NCI-H1417 (cell line): ENCODE results near the gene ARHGEF35.
"Not testable (repeated sequence)": the region's sequence is repeated elsewhere in the genome, so short reads cannot be mapped to it uniquely, and the experiment has no call there.

ENCODE experiments used
- DNase-seq, 3 experiments: peaks; one replicate each; lab custom pipeline; 2025; lab: John Stamatoyannopoulos, UW

The ARHGEF35 gene

DNA sequence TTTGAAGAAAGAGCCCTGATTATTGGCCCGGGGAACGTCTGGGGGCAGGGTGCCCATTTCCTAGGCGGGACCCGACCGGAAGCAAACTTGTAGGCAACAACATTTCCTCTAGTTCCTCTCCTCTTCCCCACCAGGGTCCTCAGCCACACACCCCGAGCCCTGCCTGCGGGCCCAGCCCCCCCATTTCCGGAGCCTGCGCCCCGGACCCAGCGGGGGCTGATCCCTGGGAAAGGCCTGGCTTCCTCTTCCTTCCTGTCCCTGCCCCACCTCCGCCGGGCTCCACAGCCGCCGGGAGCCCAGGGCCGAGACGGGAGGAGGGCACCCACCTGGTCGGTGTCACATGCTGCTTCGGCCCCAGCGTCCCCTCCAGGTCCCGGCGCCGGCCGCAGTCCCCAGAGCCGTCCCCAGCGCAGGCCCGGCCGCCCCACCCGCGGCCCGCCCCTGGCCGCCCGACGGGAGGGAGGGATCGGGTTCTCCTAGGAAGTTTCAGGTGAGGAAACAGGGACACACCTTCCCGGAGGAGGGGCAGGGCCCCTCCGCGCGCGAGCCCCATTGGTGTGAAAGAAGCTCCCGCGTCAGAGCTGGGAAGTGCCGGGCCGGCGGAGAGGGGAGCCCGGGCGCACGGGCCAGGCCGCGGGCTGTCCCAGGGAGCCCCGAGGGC lies at the start of gene ARHGEF35:
ARHGEF35 (minus strand) TSS at position 622 of the 661 bp plus-strand sequence. CDS start 7,450 bp downstream, outside the sequence.
- not testable (repeated sequence) for DNase-seq

DNA sequence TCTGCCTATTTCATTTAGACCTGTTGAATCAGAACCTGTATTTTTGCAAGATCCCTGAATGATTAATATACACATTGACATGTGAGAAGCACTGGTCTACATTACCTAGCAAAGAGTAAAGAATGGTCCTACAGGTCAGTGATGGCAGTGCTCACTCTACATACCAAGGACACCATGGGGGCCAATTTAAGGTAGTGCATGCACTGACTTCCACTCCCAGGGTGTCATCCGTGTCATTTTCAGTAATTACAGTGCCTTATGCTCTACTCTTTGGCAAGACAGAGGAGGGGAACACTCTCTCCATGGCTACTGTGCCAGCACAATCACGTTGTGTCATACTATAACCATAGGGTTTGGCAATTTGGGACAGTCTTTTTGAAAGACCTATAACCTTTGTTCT lies 49.7 kb upstream of the ARHGEF35 start:
- DNase-seq, result not testable (repeated sequence)

DNA sequence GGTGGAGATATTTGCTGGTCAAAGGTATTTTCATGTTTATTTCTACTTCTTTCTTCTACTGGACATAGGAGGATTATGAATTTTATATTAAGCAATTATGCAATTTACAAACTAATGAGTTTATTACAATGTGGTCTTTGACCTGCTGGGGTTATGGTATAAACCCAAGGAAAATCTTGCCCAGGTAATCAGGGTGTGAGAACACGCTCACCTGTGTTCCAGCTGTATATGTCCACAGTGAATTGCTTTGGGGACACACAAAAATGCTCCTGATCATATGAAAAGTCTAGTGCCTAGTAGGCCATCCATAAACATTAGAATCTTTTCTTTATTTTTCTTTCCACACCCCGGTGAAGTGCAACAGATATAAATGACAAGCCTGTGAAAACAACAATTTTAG lies 43.7 kb upstream of the ARHGEF35 start, which contains the start of gene OR2A42:
OR2A42 (minus strand) TSS at position 241 of the 400 bp plus-strand sequence. CDS start 6,762 bp downstream, outside the sequence.
- not testable (repeated sequence) for DNase-seq

DNA sequence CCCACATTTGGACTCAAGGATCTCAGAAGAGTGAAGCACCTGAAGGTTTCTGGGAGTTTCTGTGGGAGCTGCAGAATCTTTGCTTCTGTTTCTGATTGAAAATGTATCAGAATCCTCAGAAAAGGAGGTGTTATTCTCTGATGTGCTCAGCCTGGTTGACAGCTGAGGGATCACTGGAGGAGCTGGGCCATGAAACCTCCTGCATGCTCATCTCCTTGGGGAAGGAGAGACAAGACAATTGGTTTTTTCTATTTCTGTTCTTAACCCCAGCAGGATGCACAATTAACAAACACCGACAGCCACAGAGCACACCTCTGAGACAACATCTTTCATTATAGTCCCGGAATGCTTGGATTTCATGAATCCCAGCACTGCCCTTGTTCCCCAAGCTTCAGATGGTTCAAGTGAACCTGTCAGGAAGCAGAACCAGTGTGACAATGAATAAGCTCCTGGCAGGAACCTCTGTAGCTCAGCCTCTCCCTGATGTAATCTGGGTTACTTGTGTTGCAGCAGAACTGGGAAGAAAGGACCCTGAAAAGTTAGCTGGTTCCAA lies 43.0 kb upstream of the ARHGEF35 start:
- DNase-seq, result not testable (repeated sequence)

DNA sequence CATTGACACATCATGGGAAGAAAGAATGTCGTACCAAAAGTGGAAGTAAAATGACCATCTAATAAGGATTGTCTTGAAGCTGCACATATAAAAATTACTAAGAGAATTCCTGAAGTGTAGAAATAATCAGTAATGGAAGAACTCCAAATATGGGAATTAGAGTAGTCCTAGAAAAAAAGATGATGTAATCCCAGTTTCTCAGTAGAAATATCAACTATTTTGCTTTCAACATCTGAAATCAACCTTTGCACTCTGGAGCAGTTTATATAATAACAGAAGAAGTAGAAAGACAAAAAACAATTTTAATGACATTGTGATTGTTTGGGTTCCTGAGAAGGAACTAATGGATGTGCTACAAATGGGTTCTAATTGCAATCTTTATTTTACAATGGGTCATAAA lies 37.4 kb upstream of the ARHGEF35 start:
- not testable (repeated sequence) for DNase-seq

DNA sequence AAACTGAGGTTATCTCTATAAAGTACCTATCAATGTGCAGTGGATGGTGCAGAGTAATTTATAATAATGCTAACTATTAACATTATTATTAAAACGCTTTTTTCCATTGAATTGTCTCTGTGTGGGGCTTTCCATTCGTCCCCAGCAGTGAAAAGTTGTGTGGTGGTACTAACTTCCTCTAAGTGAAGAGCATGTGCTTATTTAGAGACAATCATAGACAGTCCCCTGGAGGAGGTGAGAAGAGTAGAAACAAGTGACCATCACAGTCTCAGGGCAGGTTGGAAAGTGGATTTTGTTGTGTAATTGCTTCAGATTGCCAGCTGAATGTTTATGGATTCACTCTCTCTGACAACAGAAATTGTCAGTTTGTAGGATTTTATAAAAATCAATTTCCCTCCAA lies 35.4 kb upstream of the ARHGEF35 start:
- DNase-seq, result not testable (repeated sequence)

DNA sequence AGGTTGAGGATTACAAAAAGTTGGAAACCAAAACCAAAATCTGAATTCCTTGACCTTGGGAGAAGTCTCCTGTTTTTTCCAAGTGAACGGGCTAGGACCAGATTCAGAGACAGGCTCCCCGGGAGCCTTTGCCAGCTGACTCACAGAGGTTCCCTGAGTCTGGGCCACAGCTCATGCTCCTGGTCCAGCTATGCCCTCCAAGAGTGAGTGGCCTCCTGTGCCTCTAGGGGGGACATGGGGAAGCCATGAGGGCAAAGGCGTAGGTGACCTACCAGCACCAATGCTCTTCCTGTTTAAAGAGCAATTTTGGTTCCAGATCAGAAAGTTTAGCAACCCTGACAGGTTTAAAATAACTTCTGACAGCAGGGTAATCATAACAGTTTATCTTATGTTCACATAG lies 33.2 kb upstream of the ARHGEF35 start:
- DNase-seq, result not testable (repeated sequence)

DNA sequence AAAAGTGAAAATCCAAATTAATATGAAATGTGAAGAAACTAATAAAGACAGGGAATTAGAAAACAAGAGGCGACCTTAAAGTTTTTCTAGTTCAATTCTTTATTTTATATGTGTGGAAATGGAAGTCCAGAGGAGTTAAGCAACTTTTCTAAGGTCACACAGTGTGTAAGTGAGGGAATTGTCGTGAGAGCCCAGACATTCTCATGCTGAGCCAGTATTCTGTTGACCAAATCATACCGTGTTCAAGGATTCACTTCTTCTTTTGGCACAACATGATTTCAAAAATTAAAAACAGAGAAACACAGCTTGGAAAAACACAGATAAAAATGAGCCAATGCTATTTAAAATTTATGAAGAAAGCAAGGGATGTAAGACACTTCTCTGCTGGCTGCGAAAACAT lies 31.2 kb upstream of the ARHGEF35 start:
- DNase-seq, result not testable (repeated sequence)

DNA sequence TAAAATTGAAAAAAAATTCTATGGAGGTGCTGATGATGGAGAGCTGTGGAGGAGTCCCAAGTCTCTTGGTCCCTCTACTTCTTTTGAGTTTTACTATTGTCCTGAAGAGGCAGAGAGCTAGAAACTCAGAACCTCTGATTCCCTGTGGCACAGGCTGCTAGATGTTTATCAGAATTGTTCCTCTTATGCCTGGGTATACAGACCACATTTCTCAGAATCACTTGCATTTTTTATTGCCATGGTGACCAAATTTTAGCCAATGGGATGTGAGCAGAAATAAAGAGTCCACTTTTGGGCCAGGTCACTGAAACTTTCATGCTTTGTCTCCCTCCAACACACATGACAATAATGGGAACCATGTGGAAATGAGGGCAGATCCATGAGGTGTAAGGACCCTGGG lies 28.0 kb upstream of the ARHGEF35 start:
- DNase-seq, result not testable (repeated sequence)

DNA sequence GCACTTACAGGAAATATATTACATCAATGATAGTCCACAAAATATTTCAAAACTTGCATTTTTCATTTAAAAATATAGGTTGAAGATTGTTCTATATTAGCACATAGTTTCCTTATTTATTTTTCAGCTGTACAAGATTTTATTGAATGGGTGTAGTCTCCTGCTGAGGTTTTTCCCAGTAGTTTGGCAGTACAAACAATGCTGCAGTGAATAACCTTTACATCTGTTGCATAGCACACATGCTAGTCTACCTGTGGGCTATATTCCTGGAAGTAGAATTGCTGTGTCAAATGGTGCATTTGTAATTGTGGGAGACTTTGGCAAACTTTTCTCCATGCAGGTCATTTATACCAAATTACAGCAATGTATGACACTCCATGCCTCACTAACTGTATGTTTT lies 24.9 kb upstream of the ARHGEF35 start:
- not testable (repeated sequence) for DNase-seq

DNA sequence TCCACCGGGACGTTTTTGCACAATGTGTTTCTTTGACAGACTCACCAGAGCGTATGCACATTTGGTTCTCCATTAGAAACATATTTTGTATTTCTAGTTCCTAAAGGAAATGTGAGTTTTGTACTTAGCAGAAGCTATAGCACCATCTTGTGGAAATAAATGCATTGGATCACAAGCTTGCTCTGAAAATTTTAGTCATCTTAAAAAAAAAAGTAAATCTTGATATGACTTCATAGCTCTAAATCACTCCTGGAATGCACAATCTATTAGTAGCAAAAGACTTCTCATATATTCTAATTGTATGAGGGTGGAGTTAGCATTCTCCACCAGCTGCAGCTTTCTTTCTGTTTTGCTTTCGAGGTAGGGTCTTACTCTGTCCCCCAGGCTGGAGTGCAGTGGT lies 23.5 kb upstream of the ARHGEF35 start:
- not testable (repeated sequence) for DNase-seq

DNA sequence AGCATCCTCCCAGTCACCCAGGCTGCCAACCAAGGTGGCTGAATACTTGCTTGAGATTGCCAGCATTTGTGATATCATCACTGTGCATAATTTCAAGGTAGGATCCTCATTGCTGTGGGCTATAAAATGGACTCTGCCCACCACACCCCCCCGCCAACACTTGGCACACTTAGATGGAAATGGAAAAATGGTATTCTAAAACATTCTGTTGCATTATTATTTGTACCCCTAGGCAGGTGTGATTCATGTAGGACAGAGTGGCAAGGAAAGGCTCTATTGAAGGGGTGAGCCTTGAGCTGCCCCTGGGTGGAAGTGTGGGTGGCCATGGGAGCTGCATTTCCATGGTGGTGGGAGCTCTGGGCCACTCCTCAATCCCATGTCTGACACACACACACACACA lies 22.9 kb upstream of the ARHGEF35 start:
- DNase-seq, result not testable (repeated sequence)

DNA sequence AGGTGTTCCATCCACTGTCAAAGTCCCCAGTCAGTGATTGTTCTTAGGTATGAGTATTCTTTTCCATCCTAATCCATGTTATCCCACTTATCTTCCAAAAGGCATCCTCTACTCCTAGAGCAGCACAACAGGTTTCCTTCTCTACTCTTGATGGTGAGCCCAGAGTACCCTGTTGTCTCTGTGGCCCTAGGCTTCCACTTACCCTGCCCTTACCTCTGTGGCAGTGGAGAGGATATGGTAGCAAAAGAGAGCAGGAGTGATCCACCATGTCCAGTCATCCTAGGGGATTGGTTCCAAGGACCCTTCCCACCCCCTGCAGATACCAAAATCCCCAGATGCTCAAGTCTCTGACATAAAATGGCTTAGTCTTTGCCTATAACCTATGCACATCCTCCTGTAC lies 21.6 kb upstream of the ARHGEF35 start:
- not testable (repeated sequence) for DNase-seq

DNA sequence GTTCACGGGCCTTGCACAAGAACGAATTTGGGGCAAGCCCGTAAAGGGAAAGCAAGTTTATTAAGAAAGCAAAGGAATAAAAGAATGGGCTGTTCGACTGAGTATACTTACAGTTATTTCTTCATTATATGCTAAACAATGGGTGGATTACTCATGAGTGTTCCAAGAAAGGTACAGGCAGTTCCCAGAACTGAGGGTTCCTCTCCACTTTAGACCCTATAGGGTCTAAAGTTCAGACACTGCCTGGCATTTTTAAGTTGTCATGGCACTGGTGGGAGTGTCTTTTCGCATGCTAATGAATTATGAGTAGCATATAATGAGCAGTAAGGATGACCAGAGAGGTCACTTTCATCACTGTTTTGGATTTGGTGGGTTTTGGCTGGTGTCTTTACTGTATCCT lies 9.7 kb upstream of the ARHGEF35 start:
- DNase-seq, result not testable (repeated sequence)

DNA sequence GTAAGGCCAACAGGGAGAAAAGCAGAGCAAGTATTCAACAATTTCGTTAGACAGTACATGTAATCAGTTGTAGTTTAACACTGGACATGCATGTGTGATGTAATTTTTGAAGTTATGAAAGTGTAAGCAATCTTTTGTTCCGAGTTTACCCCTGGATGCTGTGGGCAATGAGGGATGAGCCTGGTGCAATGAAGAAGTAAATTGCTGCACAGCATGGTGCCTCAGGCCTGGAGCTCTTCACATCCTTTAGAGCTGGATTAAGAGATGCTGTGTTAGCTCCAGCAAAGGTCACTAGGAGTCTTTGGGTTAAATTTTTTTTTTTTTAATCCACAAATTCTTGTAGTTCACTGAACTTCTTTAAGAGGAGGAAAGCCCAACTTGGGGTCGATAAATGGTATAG lies 7.5 kb upstream of the ARHGEF35 start:
- DNase-seq, result not testable (repeated sequence)

DNA sequence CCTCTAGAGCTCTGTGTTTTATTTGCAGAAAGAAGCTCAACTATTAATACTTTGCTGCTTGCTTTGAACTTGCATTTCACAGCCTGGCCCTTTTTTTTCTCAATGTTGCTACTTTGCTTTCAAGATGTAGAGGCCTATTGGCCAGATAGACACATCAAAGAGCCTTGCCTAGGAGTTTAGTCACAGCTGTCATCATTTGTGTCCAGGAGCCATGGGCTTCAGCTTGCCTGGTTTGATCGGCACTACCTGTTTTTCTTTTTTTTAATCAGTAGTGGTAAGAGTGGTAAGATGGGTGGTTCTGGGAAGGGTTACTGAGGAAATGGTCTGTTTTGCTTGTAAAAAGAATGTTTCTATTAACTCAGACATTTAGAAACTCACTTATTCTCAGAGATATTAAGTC lies 6.3 kb upstream of the ARHGEF35 start:
- not testable (repeated sequence) for DNase-seq

DNA sequence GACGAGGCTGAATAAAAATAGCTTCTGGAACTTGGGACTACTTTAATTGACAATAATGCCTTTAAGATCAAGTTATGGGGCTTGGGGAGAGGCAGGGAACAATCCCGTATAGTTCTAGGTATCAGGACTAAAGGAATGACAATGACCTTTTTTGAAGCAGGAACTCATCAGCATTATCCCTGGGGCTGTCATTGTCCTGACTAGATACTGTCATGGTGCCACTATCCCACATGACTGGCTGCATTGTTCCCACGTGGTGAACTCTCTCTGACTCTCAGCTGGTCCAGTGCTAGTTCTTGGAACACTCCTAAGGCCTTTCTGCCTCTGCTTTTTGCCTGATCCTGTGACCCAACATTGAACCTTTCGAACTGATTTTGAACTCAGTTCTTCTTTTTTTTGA lies 3.3 kb upstream of the ARHGEF35 start:
- not testable (repeated sequence) for DNase-seq

DNA sequence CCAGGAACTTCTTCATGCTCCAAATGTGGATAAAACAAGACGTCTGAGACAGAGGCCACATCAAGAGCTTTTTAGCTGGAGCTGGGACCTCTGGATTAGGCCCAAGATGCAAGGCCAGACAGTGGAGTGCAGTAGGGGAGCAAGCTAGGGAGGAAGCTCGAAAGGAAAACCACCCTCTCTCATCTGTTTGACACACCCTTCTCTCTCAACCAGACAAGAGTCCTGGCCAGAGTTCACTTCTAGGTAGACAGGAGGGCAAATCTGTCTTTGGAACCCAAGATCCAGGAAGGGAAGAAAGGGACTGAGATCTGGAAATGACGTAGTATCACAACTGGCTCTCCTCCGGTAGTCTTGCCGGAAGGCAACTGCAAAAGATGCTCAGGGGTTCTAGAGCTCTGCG lies 1.2 kb downstream of the ARHGEF35 start:
- not testable (repeated sequence) for DNase-seq

DNA sequence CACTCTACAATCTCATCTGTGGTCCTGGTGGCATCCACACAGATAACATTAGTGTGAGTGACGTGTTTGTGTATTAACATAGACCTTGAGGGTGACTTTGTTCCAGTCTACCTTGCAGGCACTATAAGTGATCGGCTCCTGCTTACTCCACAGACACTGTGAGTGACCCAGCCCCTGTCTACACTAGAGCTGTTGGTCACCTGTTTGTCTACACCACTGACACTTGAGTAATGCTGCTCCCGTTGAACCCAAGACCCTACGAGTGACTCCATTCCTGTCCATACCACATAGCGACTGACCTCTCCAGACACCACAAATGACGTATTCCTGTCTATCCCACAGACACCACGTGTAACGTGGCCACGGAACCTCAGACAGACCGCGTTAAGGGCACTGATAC lies 1.9 kb downstream of the ARHGEF35 start:
- not testable (repeated sequence) for DNase-seq

DNA sequence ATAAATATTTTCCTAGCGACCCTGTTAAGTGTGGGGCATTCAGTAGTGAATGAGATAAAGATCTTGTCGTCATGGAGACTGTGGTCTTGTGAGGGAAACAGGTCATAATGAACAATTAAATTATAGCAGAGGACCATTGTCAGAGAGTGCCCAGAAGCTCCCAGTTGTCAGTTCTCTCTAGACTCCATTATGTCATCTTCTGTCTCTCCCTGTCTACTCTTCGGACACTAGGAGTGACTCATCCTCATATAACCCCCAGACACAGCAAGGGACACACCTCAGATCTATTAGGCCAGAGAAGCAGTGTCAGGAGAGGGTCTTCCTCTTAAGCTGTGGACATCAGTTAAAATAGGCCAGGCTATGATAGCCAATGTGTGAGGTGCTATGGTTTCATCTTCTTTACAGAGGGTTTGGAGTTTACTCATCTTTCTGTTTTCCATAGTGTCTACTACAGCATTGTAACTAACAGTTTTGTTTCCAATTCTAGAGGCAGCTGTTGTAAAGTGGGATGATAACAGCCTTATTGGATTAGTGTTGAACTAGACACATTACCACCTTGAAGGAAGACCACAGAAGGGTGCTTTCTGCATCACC lies 7.0 kb downstream of the ARHGEF35 start:
- not testable (repeated sequence) for DNase-seq

DNA sequence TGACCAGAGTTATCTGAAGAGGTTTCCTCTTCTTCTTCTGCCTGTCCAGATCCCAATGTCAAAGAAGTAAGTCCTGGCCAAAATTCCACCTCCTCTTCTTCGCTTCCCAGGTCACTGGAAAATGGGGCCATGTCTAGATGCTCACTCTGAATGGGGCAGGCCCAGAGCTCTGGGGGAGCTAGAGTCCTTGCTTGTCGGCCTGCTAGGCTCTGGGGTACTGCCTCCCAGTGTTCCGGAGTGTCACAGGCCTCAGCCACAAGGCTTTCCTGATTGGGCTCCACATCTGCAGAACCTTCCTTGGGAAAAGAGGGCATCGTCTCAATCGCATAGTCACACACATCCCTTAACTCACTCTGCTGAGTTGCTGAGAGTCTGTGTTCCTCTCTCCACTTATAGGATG lies 7.8 kb downstream of the ARHGEF35 start:
- not testable (repeated sequence) for DNase-seq

DNA sequence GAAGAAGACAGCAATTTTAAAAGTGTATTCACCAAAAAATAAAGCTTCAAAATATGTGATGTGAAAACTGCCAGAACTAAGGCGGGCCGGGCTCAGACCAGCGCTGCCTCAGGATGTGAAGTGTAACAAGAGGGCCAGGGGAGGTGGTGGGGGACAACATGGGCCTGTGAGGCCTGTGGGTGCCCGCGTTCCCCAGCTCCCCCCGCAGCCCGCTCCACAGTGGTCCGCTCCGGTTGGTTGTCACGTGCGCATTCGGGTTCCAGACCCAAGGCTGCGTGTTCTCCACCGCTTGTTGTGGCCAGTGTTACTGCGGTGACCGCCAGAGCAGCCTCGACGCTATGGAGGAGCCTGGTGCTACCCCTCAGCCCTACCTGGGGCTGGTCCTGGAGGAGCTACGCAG lies 12.5 kb downstream of the ARHGEF35 start, which contains the start of gene CTAGE4:
CTAGE4 (plus strand) TSS at position 301 of the 400 bp plus-strand sequence; CDS start at position 339, 38 bp downstream.
- not testable (repeated sequence) for DNase-seq

DNA sequence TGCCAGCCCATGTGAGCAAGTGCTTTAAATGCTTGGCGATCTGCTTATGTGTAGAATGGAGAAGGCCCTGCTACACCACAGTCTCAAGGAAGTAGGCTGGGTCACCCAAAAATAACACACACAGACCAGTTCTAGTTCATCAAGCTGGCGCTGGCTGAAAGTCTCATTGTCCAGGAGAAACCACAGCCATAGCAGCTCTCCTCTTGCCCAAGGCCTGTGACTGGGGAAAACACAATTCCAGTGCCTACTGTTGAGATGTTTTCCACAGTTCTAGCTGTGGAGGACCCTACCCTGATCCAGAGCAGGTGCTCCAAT lies 16.5 kb downstream of the ARHGEF35 start:
- DNase-seq, result not testable (repeated sequence)
